Measurements from ENCODE around the gene EMC10.

DNA sequence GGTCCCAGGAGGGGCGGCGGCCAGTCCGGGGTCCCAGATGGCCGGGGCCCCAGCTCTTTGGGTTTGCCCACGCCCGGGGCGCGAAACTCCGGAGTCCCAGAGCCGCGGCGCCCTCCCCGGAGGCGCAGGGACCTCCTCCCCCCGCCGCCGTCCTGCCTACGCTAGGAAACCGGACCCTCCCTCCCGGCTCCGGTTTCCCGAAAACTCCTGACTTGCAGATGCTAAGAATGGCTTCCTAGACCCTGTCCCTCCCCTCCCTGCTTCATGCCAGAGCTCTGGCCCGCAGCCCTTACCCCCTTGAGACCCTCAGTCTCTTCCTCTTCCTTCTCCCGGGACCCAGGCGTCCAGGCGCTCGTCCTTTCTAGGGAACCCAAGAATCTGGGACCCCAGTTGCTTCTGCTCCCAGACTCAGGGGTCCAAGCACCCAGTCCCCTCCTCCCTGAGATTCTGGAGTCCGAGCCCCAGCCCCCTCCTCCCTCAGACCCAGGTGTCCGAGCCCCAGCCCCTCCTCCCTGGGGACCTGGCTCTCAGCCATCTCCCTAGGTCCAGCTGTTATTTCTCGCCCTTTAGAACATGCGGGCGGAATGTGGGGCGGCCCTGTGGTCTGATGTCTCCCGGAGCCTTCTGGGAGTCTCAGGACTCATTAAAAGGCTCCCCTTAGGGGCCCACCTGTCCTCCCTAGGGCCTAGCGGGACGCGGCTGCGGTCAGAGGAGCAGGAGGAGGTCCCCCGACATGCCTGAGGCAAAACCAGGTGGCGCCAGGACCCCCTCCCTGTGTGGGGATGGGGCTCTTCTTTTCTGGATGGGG lies 43.9 kb upstream of the EMC10 start, which contains the start of gene MYBPC2:
- TF ChIP-seq, protein P1, sequence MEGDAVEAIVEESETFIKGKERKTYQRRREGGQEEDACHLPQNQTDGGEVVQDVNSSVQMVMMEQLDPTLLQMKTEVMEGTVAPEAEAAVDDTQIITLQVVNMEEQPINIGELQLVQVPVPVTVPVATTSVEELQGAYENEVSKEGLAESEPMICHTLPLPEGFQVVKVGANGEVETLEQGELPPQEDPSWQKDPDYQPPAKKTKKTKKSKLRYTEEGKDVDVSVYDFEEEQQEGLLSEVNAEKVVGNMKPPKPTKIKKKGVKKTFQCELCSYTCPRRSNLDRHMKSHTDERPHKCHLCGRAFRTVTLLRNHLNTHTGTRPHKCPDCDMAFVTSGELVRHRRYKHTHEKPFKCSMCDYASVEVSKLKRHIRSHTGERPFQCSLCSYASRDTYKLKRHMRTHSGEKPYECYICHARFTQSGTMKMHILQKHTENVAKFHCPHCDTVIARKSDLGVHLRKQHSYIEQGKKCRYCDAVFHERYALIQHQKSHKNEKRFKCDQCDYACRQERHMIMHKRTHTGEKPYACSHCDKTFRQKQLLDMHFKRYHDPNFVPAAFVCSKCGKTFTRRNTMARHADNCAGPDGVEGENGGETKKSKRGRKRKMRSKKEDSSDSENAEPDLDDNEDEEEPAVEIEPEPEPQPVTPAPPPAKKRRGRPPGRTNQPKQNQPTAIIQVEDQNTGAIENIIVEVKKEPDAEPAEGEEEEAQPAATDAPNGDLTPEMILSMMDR (IDR thresholded peaks at IDR 0.05), result no peak
- TF ChIP-seq POLR2A (IDR thresholded peaks at IDR 0.05) (no peak), EP300 (IDR thresholded peaks at IDR 0.05) (no peak)

Measured in suprapubic skin (tissue), 3 donors.